ENCODE results near the gene SCG5.

Gene SCG5

DNA sequence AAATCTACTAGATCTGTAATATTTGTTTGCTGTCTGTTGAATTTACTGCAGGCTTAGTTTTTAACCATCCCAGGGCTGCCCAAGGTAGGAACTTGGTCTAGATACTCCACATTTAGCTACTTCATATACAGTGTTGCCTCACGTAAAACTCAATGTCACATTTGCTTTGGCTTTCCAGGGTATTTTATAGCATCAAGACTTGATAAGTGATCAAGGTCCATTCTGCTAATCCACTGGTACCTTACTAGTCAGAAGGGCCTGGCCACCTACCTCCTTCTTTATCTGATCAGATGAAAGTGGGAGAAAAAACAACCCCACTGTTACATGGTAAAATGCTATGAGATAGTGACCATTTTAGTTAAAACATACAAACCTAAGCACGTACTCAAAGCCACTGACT is 50.8 kb downstream of the SCG5 start:
- no peak overlapping the region for H3K4me3 ChIP-seq (ENCODE audit: low read depth, low read length)
- no peak for DNase-seq (ENCODE audit: low read depth)
- TF ChIP-seq, protein P1, sequence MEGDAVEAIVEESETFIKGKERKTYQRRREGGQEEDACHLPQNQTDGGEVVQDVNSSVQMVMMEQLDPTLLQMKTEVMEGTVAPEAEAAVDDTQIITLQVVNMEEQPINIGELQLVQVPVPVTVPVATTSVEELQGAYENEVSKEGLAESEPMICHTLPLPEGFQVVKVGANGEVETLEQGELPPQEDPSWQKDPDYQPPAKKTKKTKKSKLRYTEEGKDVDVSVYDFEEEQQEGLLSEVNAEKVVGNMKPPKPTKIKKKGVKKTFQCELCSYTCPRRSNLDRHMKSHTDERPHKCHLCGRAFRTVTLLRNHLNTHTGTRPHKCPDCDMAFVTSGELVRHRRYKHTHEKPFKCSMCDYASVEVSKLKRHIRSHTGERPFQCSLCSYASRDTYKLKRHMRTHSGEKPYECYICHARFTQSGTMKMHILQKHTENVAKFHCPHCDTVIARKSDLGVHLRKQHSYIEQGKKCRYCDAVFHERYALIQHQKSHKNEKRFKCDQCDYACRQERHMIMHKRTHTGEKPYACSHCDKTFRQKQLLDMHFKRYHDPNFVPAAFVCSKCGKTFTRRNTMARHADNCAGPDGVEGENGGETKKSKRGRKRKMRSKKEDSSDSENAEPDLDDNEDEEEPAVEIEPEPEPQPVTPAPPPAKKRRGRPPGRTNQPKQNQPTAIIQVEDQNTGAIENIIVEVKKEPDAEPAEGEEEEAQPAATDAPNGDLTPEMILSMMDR (IDR thresholded peaks at IDR 0.05; ENCODE audit: insufficient read depth, low read depth, low read length, missing control alignments) = no peak

DNA sequence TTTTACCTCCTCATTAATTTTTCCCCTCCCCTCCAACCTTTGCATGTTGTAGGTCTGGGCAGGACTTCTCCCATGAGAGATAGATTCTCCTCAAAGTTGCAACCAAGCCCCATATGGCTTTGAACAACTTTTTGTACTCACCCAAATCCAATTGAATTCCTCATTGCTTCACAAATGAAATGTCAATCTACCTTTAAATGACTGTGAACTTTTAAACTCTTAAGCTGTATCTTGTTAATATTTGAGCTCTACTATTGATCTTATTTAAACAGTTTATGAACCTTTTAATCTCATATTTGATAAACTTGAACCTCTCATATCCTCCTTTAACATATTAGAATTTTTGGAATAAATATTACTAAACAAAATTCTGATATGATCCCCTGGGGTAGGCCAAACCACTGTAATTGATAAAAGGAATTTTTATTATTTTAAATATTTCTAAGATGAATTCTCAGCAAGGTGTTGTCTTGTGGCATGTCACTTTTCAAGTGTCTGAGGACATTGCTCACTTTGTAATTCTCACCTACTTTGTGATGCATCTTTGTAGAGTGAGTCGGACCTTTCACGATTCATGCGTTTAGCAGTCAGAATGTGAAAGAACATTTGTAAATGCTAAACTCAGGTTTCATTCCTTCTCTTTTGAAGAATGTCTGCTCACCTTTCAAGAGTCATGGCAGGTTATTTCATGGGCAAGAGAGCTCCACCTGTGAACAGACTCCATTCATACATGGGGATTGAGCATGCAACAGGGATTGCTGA is 52.9 kb downstream of the SCG5 start:
- H3K4me3 ChIP-seq (ENCODE audit: low read depth, low read length) = no peak overlapping the region
- TF ChIP-seq, protein P1 (IDR thresholded peaks at IDR 0.05; ENCODE audit: insufficient read depth, low read depth, low read length, missing control alignments) = no peak
- DNase-seq (ENCODE audit: low read depth) = no peak

DNA sequence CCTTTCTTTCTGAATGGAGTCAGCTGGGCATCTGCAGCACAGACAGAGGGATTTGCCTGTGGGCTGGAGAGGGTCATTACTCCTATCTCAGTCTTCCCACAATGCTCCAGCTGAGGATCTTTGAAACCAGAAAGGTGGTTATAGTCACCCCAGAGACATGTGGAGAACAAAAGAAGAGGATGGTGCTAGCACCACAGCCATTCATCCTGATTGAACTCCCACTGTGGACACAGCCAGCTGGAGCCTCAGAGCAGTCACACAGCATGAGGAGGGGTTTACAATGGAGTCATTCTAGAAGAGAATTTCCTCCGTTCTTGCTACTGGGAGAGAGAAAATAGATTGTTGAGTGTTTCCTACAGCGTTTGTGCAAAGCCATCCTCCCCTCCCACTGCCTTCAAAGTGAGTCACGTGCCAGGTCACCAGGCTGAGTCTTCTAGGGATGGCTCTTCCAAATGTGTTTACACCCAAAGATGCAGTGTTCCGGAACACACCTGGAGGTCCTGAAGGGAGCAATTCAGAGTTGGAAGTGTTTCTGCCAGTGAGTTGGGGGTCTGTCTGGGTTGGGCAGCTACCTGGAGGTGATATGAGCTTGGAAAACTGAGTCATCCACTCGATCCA is 57.4 kb downstream of the SCG5 start:
- no peak overlapping the region for H3K4me3 ChIP-seq (ENCODE audit: low read depth, low read length)
- TF ChIP-seq, protein P1 (IDR thresholded peaks at IDR 0.05; ENCODE audit: insufficient read depth, low read depth, low read length, missing control alignments) = no peak
- DNase-seq (ENCODE audit: low read depth) = no peak

DNA sequence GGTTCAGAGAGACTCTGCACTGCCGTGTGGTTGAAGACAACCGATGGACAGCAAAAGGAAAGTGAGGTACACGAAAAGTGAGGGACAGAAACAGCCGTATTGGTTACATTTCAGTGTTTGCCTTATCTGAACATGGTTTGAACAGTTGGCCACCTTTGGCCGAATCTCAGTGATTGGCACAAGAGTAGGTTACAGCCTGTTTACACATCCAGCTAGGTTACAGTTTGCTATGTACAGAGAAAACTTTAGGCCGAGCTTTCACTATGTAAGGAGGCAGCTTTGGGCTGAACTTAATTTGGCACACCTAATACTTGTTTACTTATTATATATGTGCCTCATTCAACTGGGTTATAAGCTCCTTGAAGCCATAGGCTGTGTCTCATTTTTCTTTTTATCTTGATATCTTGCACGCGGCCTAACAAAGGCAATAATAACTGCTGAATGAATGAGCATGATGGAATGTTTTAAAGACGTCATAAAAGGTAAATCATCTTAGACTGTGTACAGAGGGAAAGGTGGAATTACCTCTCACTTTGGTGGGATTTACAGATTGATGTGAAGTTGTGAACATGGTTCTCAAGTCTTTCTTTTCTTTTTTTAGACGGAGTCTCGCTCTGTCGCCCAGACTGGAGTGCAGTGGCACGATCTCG is 59.1 kb downstream of the SCG5 start:
- DNase-seq (ENCODE audit: low read depth) = no peak
- TF ChIP-seq, protein P1 (IDR thresholded peaks at IDR 0.05; ENCODE audit: insufficient read depth, low read depth, low read length, missing control alignments) = no peak

DNA sequence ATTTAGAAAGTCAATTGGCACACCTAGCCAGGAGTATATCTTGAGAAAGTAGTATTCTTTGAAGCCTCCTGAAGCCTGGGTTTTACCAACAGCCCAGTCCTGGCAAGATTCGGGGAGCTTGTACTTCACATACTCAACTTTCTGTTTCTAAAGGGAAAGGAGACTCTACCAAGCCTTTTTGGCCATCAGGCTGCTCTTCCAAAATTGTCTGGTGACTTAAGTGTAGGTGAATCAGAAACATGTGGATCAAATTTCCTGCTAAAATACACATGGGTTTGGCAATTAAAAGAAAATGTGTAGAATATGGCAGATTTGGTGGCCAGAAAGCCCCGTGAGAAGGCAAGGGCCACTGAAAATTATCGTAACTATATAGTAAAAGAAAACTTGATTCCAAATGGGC is 60.4 kb downstream of the SCG5 start:
- DNase-seq (ENCODE audit: low read depth) = no peak
- TF ChIP-seq, protein P1 (IDR thresholded peaks at IDR 0.05; ENCODE audit: insufficient read depth, low read depth, low read length, missing control alignments) = no peak
- no peak overlapping the region for H3K4me3 ChIP-seq (ENCODE audit: low read depth, low read length)

More for the DNA sequence above, 59.1 kb downstream of the SCG5 start:
- no peak overlapping the region for H3K4me3 ChIP-seq (ENCODE audit: low read depth, low read length)

DNA sequence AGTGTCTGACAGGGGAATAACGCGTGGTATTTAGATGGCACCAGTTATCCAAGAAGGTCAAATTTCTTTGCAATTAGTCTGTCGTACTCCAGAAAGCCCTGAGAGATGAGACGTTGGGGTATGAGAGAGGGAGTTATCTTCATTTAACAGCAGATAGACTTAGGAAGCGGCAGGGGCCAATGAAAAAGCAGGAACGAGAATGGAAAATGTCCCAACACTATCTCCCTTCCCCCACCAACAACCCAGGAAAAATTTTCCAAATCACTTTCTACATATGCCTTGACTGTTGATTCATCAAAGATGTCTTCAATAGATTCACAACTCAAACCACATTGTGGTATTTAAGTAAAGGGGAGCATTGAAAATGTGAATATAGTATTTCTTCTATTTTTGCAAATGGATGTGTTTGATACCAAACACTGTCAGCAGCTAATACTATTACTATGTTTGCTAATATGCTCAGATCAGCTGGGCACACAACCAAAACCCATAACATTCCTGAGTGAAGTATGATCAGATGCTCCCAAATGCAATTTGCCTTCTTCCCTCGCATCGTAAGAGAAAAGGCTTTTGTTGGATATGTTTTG is 63.0 kb downstream of the SCG5 start:
- TF ChIP-seq, protein P1 (IDR thresholded peaks at IDR 0.05; ENCODE audit: insufficient read depth, low read depth, low read length, missing control alignments) = no peak
- no peak for DNase-seq (ENCODE audit: low read depth)
- no peak overlapping the region for H3K4me3 ChIP-seq (ENCODE audit: low read depth, low read length)
